AG09309 (cell line): ENCODE measurements around the gene ATP6V1F.

Source experiments
- DNase-seq: peaks from one replicate; pipeline ENCODE4 v3.0.0-alpha.2; 2010; ENCODE audit warnings: low read depth
- H3K4me3 ChIP-seq: 2 replicates; pipeline ENCODE4 v1.5.1; 2011; ENCODE audit warnings: mild to moderate bottlenecking, low read depth, low read length, moderate library complexity; ENCODE audit not compliant: control insufficient read depth
- CTCF ChIP-seq: IDR thresholded peaks from 2 replicates; pipeline ENCODE4 v1.5.1; 2011; ENCODE audit warnings: mild to moderate bottlenecking, low read depth, low read length, inconsistent platforms; ENCODE audit not compliant: insufficient read depth, control insufficient read depth; ENCODE audit errors: missing control alignments

The ATP6V1F gene

GRCh38 chr7:128836729-128837348, 25.8 kb upstream of the ATP6V1F start:
- no peak overlapping the region for H3K4me3 ChIP-seq
- no peak for DNase-seq
- no peak for TF ChIP-seq CTCF

DNA sequence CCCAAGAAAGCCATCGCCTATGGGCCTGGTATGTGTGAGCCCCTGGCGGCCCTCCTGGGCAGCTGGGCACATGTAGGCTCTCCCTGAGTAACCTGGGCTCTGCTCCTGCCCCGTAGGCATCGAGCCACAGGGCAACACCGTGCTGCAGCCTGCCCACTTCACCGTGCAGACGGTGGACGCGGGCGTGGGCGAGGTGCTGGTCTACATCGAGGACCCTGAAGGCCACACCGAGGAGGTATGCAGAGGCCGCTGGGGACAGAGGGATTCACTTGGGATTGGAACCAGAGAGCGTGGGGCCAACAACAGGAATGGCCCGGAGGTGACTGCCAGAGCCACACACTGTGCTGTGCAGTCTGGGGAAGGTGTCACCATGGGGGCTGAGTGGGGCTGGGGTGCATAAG, 25.1 kb upstream of the ATP6V1F start:
- DNase-seq, result no peak
- H3K4me3 ChIP-seq, result no peak overlapping the region
- TF ChIP-seq CTCF, result no peak

DNA sequence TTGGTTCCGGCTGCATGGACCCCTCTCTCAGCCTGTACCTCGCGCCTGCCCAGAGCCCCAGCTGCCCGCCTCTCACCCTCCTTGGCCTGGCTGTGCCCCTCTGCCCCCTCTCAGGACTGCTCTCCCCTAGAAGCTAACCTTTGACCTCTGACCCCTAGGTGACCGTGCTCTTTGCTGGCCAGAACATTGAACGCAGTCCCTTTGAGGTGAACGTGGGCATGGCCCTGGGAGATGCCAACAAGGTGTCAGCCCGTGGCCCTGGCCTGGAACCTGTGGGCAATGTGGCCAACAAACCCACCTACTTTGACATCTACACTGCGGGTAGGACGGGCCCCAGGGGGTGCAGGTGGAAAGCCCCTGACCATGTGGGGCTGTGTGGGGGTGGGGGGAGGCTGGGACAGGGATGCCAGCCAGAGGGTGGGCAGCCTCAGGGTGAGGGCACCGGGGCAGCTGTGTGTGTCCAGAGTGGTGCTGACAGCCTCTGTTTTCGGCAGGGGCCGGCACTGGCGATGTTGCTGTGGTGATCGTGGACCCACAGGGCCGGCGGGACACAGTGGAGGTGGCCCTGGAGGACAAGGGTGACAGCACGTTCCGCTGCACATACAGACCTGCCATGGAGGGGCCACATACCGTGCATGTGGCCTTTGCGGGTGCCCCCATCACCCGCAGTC, 24.4 kb upstream of the ATP6V1F start:
- DNase-seq, result no peak
- H3K4me3 ChIP-seq, result no peak overlapping the region
- no peak for TF ChIP-seq CTCF

DNA sequence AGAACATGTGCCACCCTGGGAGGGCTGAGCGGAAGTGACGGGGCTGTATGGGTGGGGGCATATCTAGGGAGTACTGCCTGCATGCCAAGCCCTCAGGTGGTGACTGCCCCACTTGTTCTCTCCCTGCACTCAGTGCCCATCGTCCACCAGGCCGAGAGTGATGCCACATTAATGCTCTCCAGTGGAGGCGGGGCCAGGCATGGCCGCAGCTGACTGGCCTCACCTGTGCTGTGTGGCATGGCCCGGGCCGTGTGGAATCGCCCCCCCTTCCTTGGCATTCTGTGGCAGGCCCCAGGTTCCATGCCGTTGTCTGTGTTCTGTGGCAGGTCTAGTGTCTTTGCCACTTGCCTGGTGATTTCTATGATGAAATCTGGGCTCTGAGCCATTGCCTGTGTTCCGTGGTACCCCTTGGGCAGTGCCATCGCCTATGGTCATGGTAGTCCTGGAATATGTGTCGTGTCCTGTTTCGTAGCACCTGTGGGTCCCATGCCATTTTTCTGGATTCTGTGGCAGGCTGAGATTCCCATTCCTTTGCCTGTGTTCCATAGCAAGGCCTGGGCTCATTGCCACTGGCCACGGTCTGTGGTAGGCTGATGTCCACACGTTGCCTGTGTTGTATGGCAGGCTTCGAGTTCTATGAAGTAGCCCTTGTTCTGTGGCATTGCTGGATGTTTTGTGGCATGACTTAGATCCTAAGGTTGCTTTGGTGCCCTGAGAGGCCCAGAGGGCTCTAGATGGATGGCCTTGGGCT, 23.5 kb upstream of the ATP6V1F start:
- H3K4me3 ChIP-seq, result no peak overlapping the region
- no peak for TF ChIP-seq CTCF
- DNase-seq, result no peak

GRCh38 chr7:128839751-128840177, 22.9 kb upstream of the ATP6V1F start:
- TF ChIP-seq CTCF, result no peak
- no peak for DNase-seq
- H3K4me3 ChIP-seq, result no peak overlapping the region

DNA sequence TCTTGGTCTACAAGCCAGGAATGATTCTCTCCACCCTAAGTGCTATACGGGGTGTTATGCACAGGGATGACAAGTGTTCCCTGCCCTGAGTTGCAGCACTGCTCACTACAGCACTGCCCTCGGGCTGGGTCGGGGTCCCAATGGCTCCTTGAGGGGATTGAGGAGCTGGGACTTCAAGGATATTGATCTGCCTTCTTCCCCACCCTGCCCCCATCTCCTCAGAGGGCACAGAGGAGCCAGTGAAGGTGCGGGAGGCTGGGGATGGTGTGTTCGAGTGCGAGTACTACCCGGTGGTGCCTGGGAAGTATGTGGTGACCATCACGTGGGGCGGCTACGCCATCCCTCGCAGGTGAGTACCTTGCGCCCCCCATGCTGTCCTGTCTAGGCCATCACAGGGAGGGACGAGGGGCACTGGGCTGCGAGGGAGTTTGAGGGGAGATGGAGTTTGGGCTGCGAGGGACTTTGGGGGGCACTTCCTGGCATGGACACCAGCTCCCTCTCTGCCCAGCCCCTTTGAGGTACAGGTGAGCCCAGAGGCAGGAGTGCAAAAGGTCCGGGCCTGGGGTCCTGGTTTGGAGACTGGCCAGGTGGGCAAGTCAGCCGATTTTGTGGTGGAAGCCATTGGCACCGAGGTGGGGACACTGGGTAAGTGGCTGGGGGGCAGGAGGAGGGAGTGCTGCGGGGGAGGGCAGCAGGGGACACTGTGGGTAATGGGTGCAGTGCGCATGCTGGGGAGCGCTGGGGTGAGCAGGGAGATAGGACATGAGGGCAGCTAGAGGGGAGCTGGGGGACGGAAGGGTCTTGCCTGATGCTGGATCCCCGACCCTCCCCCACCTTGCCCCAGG, 22.1 kb upstream of the ATP6V1F start:
- no peak for TF ChIP-seq CTCF
- no peak overlapping the region for H3K4me3 ChIP-seq
- no peak for DNase-seq
